Gastroesophageal sphincter (tissue), 4 donors: ENCODE results near the gene RAB17. TPM values are rescaled to one million over a fixed set of nuclear protein-coding genes. Genes with fewer than 3 reads are reported as not detected.

Experiments
- ATAC-seq: fragments of 150-250 bp; one replicate; pipeline ENCODE4 v1.9.1; 2016; ENCODE audit warnings: mild to moderate bottlenecking, moderate library complexity
- H3K27ac ChIP-seq, 4 donors: fragments of 200-600 bp; sonication (generic) in 3 of 4; 1 replicate in 3 of 4; 2 replicates in 1 of 4; pipeline ENCODE4 v1.5.1; 2016 to 2019
- H3K27me3 ChIP-seq: fragments of 200-600 bp; sonication (generic); one replicate; pipeline ENCODE4 v1.5.1; 2019
- H3K36me3 ChIP-seq, 2 donors: fragments of 200-600 bp; sonication (generic); one replicate each; pipeline ENCODE4 v1.5.1; 2019; ENCODE audit warnings: control low read depth in 1 of 2
- H3K4me1 ChIP-seq, 3 donors: fragments of 200-600 bp; sonication (generic); 1 replicate in 2 of 3; 2 replicates in 1 of 3; pipeline ENCODE4 v1.5.1; 2016 to 2019; ENCODE audit warnings: control low read depth in 2 of 3
- H3K4me3 ChIP-seq, 2 donors: fragments of 200-600 bp; sonication (generic); one replicate each; pipeline ENCODE4 v1.5.1; 2019; ENCODE audit warnings: mild to moderate bottlenecking in 1 of 2, moderate library complexity in 1 of 2
- H3K9me3 ChIP-seq, 3 donors: fragments of 200-600 bp; sonication (generic); one replicate each; pipeline ENCODE4 v1.5.1; 2017 to 2019; ENCODE audit warnings: control low read depth in 2 of 3
- EP300 ChIP-seq: sonication (generic); formaldehyde crosslinking; IDR thresholded peaks from one replicate; pipeline ENCODE4 v1.6.1; 2017; ENCODE audit warnings: antibody characterized with exemption, mild to moderate bottlenecking
- POLR2A ChIP-seq, 2 donors: fragments of 450-650 bp; IDR thresholded peaks; one replicate each; pipeline ENCODE4 v1.6.1; 2017; ENCODE audit warnings: antibody characterized with exemption in 2 of 2, mild to moderate bottlenecking in 2 of 2, moderate library complexity in 1 of 2
- POLR2AphosphoS5 ChIP-seq: sonication (generic); formaldehyde crosslinking; IDR thresholded peaks from one replicate; pipeline ENCODE4 v1.6.1; 2017; ENCODE audit warnings: antibody characterized with exemption
- WGBS, 2 donors: methylation state at CpG; one replicate each; pipeline ENCODE4 v1.1.5; 2018; ENCODE audit warnings: low coverage in 1 of 2; 5-methylcytosine and 5-hydroxymethylcytosine counted together
- small RNA-seq, 4 donors: library from RNA; depleted of rRNA; stranded (forward); fragments of <200 nt; gene quantifications; one replicate each; pipeline ENCODE3, GENCODE V24; 2016
- total RNA-seq, 4 donors: library from RNA; depleted of rRNA; stranded (reverse); fragments of >200 nt; gene quantifications; one replicate each; pipeline ENCODE4 v1.1.0, GENCODE V29; 2016
- TF ChIP-seq, protein P1 (sequence below), 4 experiments: fragments of 200-600 bp in 2 of 4; fragments of 450-650 bp in 2 of 4; sonication (generic) in 1 of 4; IDR thresholded peaks; one replicate each; pipeline ENCODE4 v1.5.1; 2017 to 2019; ENCODE audit warnings: antibody characterized with exemption in 4 of 4, mild to moderate bottlenecking in 2 of 4, moderate library complexity in 2 of 4

RAB17 gene
- total RNA-seq, 4 donors from 2014 or later = 0.81 to 6.7 (median 3.2) TPM

DNA sequence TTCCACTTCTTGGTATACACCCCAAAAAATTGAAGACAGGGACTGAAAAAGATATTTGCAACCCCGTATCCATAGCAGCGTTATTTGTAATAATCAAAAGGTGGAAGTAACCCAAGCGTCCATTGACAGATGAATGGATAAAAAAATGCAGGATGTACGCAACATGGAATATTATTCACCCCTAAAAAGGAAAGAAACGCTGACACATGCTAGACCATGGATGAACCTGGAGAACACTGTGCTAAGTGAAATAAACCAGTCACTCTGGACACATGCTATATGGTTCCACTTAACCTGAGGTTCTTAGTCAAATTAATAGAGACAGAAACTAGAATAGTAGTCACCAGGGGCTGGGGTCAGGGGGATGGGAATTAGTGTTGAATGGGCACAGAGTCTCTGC, 62.8 kb downstream of the RAB17 start:
- TF ChIP-seq POLR2AphosphoS5 (no peak), POLR2A (IDR thresholded peaks at IDR 0.05) (no peak), EP300 (no peak)
- TF ChIP-seq, protein P1, sequence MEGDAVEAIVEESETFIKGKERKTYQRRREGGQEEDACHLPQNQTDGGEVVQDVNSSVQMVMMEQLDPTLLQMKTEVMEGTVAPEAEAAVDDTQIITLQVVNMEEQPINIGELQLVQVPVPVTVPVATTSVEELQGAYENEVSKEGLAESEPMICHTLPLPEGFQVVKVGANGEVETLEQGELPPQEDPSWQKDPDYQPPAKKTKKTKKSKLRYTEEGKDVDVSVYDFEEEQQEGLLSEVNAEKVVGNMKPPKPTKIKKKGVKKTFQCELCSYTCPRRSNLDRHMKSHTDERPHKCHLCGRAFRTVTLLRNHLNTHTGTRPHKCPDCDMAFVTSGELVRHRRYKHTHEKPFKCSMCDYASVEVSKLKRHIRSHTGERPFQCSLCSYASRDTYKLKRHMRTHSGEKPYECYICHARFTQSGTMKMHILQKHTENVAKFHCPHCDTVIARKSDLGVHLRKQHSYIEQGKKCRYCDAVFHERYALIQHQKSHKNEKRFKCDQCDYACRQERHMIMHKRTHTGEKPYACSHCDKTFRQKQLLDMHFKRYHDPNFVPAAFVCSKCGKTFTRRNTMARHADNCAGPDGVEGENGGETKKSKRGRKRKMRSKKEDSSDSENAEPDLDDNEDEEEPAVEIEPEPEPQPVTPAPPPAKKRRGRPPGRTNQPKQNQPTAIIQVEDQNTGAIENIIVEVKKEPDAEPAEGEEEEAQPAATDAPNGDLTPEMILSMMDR (IDR thresholded peaks at IDR 0.05) = no peak
- Histone ChIP-seq H3K27me3 (no peaks in the 10 kb centered on the region), H3K4me3 (no peak overlapping the region), H3K4me1 (no peaks in the 10 kb centered on the region), H3K27ac (no peak overlapping the region), H3K9me3 (no peaks in the 10 kb centered on the region), H3K36me3 (no peaks in the 10 kb centered on the region)
- ATAC-seq = no peak
- 91 to 94% methylated on average over 5 of the region's 5 CpGs for WGBS, 2 donors

DNA sequence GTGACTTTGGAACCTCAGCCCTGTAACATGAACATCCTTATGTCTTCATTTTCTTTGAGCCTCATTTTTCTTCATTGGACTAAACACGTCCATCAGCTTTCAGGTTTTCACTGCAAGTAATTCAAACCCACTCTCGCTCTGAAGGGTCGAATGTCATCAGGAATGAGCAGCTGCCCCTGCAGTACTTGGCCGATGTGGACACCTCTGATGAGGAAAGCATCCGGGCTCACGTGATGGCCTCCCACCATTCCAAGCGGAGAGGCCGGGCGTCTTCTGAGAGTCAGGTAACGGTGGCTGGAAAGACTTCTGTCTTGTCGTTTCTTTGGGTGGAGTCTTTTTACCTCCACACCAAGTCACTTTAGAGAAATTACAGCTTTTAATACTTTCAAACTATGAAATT, 63.3 kb downstream of the RAB17 start:
- no peak for ATAC-seq
- WGBS, 2 donors = 33 to 91% methylated on average over 1 to 11 of the region's 11 CpGs
- Histone ChIP-seq H3K27ac (no peak overlapping the region), H3K36me3 (no peaks in the 10 kb centered on the region), H3K4me1 (no peaks in the 10 kb centered on the region), H3K27me3 (no peaks in the 10 kb centered on the region), H3K4me3 (no peak overlapping the region), H3K9me3 (no peaks in the 10 kb centered on the region)
- no peak for TF ChIP-seq POLR2A (IDR thresholded peaks at IDR 0.05)
- TF ChIP-seq, protein P1 (IDR thresholded peaks at IDR 0.05) = no peak
- TF ChIP-seq POLR2AphosphoS5 = no peak
- no peak for TF ChIP-seq EP300

DNA sequence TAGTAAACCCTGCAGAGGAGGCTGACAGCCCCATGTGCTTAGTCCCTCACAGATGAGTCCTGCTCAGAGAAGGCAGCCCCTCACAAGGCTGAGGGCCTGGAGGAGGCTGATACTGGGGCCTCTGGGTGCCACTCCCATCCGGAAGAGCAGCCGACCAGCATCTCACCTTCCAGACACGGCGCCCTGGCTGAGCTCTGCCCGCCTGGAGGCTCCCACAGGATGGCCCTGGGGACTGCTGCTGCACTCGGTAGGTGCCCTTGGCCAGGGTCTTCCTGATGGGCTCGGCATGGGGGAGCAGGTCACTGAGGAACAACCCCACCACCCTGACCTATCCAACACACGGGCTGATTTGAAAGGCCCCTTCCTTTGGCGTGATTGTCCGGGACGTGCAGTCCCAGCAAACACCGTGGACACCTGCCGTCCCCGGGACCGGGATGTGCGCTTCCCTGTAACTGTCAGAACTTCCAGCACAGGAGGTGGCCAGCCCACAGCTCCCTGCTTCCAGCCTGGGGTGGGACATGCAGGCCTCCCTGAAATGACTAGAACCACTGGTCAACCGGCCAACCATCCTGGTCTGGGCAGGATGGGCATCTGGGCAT, 64.9 kb downstream of the RAB17 start:
- Histone ChIP-seq H3K4me3 (no peak overlapping the region), H3K9me3 (no peaks in the 10 kb centered on the region), H3K4me1 (no peaks in the 10 kb centered on the region), H3K36me3 (no peaks in the 10 kb centered on the region), H3K27ac (no peak overlapping the region), H3K27me3 (no peaks in the 10 kb centered on the region)
- TF ChIP-seq EP300 = no peak
- TF ChIP-seq POLR2A (IDR thresholded peaks at IDR 0.05) = no peak
- TF ChIP-seq, protein P1 (IDR thresholded peaks at IDR 0.05) = no peak
- no peak for TF ChIP-seq POLR2AphosphoS5
- WGBS, 2 donors = no CpG with 5 or more reads among the region's 17 CpGs
- ATAC-seq = no peak

DNA sequence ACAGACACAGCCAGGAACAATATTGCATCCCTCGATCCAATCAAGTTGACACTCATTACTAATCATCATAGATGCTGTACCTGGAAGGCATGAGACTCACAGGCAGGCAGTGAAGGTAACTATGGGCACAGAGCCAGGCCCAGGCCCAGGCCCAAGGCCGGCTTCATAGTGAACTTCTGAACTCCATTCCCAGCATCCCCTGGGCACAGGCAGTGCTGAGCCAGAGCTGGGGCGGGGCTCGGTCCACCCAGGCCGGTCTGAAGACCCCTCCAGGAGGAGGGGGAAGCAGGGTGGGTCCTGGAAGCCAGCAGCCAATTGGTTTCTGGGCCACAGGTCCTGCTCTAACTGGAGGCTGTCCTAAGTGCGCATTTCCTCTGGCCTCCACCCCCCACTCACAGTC, 65.9 kb downstream of the RAB17 start:
- no peak overlapping the region for H3K27ac ChIP-seq
- H3K27me3 ChIP-seq = no peaks in the 10 kb centered on the region
- no peak overlapping the region for H3K4me3 ChIP-seq
- 100% methylated on average over 1 of the region's 6 CpGs; no CpG with 5 or more reads in 1 of the 2 donors for whole genome bisulfite sequencing, 2 donors
- TF ChIP-seq, protein P1 (IDR thresholded peaks at IDR 0.05) = no peak
- TF ChIP-seq EP300 (no peak), POLR2AphosphoS5 (no peak), POLR2A (IDR thresholded peaks at IDR 0.05) (no peak)
- no peaks in the 10 kb centered on the region for H3K9me3 ChIP-seq
- no peaks in the 10 kb centered on the region for H3K36me3 ChIP-seq
- ATAC-seq = no peak
- no peaks in the 10 kb centered on the region for H3K4me1 ChIP-seq

Small RNA genes within 50 kb of the gene (small RNA-seq; reads per million reads assigned to genes)
- gene RNU6-1140P = 0 reads per million in 4 donors

Other genes starting within 250 kb of the RAB17 start
- gene COL6A3, start 176.6 kb downstream of the RAB17 start, total RNA-seq = 100 to 1,000 TPM; 110 to 421 (median 310) TPM
- 10 to 100 TPM in 2 of 4 donors, 1 to 10 TPM in 2; 1.8 to 13.8 (median 10.8) TPM for gene MLPH, start 103.5 kb downstream of the RAB17 start, total RNA-seq
- not detected for gene PRLH, start 24.2 kb downstream of the RAB17 start, total RNA-seq
- gene LRRFIP1, start 36.9 kb upstream of the RAB17 start, total RNA-seq = 100 to 1,000 TPM; 164 to 225 (median 179) TPM
- 1 to 10 TPM in 2 of 4 donors, under 1 TPM in 2; 0.45 to 1.4 (median 0.93) TPM for gene RBM44, start 208.0 kb upstream of the RAB17 start, total RNA-seq